Suppressor macrophage treated with lipopolysaccharide for 4 hours (primary cell): ENCODE data around the gene CR1.
A peak's percentile ranks its signal among the peaks of the same experiment; 100 is the strongest.
"Not testable (repeated sequence)": the region's sequence is repeated elsewhere in the genome, so short reads cannot be mapped to it uniquely, and the experiment has no call there.

ENCODE experiments used
- DNase-seq: peaks from one replicate; pipeline ENCODE4 v3.0.0-alpha.2; 2020

The CR1 gene

DNA sequence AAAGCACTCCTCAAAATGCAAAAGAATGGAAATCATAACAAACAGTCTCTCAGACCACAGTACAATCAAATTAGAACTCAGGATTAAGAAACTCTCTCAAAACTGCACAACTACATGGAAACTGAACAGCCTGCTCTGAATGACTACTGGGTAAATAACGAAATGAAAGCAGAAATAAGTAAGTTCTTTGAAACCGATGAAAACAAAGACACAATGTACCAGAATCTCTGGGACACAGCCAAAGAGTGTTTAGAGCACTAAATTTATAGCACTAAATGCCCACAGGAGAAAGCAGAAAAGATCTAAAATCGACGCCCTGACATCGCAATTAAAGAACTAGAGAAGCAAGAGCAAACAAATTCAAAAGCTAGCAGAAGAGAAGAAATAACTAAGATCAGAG is 95.2 kb downstream of the CR1 start:
- not testable (repeated sequence) for DNase-seq

DNA sequence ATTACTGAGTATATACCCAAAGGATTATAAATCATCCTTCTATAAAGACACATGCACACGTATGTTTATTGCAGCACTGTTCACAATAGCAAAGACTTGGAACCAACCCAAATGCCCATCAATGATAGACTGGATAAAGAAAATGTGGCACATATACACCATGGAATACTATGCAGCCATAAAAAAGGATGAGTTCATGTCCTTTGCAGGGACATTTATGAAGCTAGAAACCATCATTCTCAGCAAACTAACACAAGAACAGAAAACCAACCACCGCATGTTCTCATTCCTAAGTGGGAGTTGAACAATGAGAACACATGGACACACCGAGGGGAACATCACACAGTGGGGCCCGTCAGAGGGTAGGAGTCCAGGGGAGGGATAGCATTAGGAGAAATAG is 98.1 kb downstream of the CR1 start:
- DNase-seq = not testable (repeated sequence)

DNA sequence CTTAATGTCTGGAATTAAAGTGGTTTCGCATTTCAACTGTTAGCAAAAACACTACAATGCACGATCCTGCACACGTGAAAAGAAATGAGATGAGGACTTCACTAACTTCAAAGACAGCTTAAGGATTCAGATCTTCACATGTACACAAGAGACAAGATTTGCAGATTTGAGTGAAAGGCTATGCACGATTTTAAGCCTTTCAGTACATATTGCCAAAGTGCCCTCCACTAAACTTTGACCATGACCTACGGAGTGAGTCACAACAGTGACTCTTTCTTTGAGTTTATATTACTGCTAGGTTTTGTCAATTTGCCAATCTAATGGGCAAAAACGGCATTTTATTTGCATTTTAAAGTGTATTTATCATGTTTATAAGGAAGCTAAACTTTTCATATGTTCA is 107.8 kb downstream of the CR1 start:
- DNase-seq = no peak

DNA sequence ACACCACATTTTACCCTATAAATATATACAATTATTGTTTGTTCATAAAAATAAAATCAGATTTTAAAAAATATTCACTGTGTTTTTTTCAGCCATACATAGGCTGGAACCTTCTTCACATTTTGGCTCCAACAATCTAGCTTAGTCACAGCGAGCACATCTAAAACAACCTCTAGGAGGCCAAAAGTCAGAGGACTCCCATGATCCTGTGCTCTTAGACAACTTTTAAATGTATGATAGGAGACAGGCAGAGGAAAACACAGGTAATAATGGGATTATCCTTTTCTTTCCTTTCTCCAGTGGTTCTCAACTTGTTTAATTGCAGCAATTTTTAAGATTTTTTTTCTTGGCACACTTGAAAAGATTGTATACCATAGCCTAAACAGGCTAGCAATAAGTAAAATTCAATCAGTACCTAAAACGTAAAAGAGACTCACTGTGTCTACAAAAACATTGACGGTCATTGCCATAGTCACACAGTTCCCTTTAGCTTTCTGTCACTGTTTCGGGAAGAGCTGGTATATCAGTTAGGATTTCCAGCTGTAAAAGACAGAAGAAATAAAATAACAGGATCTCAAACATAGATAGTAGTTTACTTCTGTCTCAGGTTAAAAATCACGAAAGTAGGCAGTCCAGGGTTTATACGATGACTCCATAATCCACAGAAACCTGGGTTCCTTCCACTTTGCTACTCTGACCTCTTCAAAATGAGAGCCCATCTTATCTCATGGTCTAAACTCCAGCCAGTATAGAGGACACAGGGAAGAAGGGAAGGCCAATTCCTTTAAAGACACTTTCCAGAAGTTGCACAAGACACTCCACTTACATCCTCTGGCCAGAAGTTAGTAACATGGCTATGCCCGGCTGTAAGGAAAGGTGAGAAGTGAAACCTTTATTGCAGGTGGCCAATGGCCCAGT is 109.7 kb downstream of the CR1 start:
- DNase-seq = no peak

DNA sequence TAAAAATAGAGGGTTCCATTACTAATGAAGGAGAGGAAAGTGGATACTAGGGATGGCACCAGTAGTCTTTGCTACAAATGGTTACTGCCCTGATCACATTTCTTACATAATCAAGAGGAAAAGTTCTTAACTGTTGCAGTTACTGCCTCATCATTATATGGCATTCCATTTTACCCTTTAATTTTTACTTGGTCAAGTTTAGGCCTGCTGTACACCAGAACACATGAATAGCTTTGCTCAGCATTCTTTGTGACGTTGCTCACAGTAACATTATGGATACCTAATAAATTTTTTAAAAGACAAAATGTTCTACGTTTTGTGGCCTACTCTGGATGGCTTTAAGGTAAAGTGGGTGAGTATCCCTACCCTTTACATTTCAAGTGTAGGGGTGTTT is 110.4 kb downstream of the CR1 start:
- DNase-seq = no peak

DNA sequence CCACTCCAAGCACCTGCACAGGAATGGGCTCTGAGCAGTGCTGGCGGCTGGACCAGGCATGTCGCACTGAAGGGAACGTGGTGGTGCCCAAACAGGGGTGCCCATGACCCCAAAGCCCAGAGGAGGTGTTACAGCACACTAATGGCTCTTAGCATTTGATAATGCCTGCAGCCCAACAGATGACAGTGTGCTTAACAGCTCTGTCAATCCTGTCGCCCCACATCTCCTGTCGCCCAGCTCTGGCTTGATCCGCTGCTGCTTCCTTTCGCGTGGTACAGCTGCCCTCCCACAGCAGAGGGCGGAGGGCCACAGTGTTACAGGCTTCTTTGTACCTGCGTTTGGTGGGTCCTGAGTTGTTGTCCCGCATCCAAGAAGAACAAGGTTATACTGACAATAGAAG is 116.8 kb downstream of the CR1 start:
- no peak for DNase-seq

DNA sequence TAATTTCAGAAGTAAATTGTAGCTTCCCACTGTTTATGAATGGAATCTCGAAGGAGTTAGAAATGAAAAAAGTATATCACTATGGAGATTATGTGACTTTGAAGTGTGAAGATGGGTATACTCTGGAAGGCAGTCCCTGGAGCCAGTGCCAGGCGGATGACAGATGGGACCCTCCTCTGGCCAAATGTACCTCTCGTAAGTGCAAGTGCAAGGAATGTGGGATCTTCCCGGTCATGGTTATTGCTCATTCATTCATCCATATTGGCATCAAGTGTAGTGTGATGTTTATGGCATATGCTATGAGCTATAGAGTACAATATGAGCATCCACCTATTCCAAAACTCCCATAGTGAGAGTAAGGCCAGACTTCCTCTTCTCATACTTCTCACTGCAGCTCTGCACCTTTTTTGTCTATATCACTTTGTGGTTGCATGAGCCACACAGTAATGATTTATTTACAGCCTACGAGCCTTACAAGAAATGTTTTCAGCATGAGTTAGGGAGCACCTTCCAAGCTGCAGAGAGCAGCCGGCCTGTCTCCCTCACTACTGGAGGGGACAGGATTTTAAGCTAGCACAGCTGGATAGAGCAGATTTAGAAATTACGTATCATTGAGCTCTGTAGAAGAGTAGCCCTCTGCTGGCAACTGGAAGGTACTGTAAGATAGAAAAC is 124.0 kb downstream of the CR1 start:
- DNase-seq = peak; percentile 61

DNA sequence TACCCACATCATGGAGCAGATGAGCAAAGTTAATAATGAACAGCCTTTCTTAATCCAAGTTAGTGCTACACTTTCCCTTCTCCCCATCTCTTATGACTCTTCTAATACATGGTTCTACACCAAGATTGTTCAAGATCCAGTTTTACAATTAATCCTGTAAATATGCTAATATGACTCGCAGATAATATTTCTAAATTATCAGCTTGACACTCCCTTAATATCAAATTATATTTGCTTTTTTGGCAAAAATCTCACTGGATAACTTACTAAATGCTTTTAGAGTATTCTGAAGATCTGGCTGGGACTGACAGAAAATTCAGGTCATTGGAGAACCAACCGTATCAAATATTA is 124.6 kb downstream of the CR1 start:
- DNase-seq = no peak

DNA sequence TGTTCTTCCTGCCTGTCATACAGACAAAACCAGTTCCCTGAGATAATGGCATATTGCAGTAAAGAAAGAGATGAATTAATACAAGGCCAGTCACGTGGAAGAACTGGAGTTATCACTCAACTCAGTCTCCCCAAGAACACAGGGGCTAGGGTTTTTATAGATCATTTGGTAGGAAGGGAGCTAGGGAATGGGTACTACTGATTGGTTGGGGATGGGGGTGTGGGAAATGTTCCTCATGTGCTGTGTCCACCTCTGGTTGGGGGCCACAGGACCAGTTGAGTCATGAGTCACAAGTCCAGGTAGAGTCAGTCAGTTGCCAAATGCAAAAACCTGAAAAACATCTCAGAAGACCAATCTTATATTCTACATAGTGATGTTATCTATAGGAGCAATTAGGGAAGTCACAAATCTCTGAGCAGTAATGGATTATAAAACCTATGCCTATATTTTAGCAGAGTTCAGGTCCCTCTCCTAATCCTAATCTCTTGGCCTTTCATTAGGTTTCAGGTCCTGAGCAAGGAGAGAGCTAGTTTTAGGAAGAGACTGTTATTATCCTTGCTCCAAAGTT is 129.6 kb downstream of the CR1 start:
- not testable (repeated sequence) for DNase-seq

DNA sequence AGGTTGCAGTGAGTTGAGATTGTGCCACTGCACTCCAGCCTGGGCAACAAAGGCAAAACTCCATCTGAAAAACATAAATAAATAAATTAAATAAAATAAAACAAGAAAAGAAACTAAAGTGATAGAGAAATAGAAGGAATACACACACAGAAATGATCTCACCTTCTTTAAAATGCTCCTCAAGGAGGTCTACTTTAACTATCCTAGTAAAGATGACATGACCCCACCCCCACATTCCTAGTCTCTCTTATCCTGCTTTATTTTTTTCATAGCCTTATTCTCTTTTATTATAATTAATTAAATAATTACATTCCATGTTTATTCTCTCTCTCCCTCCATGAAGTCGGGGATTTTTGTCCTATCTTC is 131.0 kb downstream of the CR1 start:
- no peak for DNase-seq

DNA sequence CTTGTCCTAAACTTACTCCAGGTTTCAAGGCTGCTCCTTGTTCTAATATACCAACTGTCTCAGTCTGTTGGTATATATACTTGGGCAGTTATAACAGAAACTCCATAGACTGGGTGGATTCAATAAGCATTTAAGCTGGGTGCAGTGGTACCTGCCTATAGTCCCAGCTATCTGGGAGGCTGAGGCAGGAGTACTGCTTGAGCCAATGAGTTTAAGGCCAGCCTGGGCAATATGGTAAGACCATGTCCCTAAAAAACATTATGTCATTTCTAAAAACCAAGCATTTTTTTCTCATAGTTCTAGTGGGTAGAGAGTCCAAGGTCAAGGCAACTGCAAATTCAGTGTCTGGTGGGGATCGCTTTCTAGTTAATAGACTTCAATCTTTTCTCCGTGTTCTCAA is 131.5 kb downstream of the CR1 start:
- DNase-seq = no peak

DNA sequence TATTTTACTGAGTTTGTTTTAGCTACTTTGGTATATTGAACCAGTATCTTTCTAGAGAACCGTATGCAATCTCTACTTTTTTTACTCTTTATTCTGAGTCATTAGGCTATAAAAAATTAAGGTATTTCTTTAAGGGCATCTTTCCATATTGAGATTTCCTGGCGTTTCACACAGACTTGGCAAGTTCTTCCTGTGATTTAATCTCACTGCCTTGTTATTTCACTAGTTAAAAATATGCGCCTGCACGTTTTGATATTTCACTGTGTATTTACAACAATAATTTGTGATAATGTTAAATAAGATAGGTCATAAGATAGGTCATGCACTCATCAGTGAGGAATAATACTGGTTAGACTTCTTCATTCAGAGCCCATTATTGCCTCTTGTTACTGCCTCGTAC is 132.8 kb downstream of the CR1 start:
- no peak for DNase-seq

DNA sequence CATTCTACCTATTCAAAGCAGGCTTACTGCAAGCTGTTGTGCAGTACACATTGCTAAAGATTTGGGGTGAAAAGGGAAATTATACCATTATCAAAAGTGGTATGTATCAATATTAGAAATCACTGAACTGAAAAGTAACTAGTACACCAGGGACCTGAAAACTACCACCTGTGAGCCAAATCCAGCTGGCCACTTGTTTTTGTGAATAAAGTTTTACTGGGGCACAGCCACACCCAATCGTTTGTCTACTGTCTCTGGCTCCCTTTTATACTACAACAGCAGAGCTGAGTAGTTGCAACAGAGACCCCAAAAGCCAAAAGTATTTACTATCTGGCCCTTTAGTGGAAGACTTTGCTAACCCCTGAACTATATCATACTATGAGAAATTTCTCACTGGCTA is 135.2 kb downstream of the CR1 start:
- DNase-seq = no peak

DNA sequence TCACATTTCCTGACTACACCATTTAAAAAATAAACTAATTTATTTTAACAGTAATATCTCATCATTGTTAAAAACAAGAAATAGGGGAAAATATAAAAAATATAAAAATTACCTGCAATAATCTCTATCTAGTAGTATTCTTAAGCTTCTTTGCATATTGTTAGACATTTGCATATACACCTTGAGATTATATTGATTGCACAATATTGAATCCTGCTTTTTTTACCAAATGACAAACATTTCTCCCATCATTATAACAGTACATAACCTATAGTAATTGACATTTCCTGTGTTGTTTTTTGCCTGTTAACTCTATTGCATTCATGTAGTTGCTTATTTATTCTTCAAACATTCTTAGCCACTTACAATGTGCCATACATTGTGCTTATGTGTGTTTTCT is 137.3 kb downstream of the CR1 start:
- no peak for DNase-seq

DNA sequence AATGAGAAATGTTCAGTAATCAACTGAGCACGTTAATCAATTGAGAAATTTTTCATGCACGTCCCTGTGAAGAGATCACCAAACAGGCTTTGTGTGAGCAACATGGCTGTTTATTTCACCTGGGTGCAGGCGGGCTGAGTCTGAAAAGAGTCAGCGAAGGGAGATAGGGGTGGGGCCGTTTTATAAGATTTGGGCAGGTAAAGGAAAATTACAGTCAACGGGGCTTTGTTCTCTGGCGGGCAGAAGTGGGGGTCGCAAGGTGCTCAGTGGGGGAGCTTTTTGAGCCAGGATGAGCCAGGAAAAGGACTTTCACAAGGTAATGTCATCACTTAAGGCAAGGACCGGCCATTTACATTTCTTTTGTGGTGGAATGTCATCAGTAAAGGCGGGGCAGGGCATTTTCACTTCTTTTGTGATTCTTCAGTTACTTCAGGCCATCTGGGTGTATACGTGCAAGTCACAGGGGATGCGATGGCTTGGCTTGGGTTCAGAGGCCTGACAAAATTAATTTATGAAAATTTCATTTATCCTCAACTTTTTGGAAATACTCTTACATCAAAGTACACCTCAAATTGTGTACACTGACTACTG is 137.8 kb downstream of the CR1 start:
- DNase-seq = not testable (repeated sequence)

DNA sequence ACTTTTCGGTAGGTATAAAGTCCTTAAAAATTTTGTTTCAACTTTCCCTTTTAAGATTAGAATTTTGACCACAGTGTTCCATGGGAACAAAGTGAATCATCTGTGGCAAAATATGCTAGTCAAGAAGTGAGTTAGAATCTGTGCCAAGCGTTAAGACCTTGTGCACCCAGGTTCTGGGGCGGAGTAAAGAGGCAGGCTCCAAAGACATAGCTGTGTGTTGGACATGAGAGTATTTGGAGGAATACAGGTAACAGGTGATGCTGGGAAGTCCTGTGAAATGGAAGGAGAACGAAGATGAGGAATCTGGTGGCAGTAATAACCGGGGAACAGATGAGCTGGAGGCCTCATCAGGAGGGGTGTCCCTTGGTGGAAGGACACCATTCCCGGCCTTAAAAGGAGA is 138.3 kb downstream of the CR1 start:
- DNase-seq = not testable (repeated sequence)

DNA sequence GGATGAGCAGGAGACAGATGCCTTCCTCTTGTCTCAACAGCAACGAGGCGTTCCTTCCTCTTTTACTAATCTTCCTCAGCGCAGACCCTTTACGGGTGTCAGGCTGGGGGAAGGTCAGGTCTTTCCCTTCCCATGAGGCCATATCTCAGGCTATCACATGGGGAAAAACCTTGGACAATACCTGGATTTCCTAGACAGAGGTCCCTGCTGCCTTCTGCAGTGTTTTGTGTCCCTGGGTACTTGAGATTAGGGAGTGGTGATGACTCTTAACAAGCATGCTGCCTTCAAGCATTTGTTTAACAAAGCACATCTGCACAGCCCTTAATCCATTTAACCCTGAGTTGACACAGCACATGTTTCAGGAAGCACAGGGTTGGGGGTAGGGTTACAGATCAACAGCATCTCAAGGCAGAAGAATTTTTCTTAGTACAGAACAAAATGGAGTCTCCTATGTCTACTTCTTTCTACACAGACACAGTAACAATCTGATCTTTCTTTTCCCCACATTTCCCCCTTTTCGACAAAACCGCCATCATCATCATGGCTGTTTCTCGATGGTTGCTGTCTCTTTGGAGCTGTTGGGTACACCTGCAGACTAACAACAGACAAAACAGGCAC is 139.7 kb downstream of the CR1 start:
- DNase-seq = not testable (repeated sequence)

DNA sequence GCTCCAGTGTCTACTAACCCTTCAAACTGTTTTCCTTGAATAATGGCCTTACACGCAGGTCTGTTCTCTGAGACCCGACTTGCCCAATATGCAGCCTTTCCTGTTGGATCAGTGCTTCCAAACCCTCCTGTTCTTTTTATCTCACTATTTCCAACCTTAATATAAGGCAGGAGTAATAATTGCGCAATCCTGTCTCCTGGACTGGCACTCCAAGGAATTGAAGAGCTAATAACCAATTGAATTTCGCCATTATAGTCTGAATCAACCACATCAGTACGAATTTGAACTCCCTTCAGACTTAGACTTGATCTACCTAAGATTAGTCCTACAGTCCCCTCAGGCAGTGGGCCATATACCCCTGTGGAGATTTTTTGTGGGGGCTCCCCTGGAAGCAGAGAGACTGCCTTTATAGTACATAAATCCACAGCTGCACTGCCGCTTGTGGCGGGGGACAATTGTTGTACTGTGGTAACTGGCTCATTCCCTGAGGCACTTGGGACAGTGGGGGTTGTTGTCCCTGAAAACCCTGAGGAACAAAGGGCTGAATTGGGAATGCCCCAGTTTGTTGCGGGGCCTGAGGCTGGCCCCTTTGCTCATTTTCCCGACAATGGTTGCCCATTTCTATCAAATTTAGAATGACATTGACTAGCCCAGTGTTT is 142.7 kb downstream of the CR1 start:
- DNase-seq = not testable (repeated sequence)

DNA sequence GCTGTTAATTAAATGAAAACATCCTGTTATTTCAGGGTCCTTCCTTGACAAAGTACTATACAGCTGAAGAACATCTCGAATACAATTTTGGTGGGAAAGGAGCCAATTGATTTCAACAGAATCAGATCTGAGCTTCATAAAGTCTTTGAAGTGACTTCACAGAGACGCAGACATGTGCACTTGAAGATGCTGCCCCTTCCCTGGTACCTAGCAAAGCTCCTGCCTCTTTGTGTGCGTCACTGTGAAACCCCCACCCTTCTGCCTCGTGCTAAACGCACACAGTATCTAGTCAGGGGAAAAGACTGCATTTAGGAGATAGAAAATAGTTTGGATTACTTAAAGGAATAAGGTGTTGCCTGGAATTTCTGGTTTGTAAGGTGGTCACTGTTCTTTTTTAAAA is 143.4 kb downstream of the CR1 start:
- DNase-seq = not testable (repeated sequence)

DNA sequence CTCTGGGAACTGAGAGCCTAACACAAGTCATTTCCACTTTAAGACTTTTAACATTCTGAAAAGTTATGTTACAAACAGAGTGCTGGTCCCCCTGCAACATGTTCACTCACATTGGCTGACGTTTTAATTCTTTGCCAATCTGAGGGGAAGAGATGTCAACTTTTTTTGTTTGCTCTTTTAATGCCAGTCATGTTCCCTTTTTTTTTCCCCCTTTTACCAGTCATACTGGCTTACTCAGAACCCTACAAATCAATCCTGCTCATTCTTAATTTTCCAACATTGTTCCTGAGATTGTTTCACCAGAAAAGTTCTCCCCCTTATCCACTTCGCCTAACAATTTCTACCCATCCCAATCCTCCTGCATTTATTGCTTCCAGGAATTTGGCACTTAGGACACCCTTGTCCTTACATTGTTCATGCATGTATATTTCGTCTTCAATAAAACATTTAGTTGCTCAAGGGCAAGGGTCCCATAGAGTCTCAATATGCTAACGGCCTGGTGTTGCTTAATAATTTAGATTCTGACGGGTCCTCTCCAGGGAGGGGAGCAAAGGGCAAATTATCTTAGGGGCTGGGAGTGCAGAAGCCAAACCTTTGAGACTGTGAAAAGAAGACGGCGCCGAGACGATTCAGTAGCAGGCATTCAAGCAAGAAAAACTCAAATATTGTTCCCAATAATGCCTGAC is 148.4 kb downstream of the CR1 start:
- peak; percentile 49 for DNase-seq

DNA sequence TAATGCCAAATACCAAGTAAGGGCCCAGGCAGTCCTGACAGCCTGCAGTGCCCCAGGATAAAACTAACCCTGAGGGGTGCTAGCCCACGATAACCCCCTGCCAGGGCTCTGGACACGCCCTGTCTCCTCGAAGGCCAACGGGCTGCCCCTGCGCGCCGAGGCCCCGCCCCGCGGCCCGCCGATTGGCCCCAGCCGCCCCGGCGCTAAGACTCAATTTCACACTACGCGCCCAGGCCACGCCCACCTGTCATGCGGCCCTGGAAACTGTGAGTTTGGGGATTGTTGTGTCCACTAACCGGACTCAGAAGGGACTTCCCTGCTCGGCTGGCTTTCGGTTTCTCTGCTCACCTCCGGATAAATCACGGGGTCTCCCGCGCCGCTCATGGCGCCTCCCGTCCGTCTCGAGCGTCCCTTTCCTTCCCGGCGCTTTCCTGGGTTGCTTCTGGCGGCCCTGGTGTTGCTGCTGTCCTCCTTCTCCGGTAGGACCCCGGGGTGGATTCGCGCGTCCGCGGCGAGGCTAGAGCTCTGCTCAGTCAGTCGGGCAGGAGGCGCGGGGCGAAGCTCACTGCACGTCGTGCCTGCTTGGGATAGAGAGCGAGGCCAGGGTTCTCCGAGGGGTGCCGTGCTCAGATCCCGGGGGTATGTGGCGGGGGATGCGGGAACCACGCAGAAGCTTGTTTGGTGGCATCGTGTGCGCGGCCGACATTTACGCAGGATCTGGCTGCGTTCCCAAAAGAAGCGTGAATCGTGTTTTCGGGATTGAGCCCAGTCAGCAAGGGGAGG is 149.1 kb downstream of the CR1 start, which contains the start of gene CR1L:
Gene CR1L (plus strand): TSS at position 282 of the 783 bp plus-strand sequence. CDS start 101 bp downstream, at position 383.
- peak; percentile 94 for DNase-seq
